Progenitor cell of endocrine pancreas (in vitro differentiated cells): ENCODE results near the gene PPP1R2C. TPM values are rescaled to one million over a fixed set of nuclear protein-coding genes. Genes with fewer than 3 reads are reported as not detected.

Experiments used
- DNase-seq: peaks from one replicate; pipeline ENCODE4 v3.0.0; 2021; ENCODE audit warnings: low spot score; ENCODE audit not compliant: unreplicated experiment
- H3K27ac Mint-ChIP-seq: 2 replicates; pipeline ENCODE4 v1.8.0; 2021; ENCODE audit warnings: mild to moderate bottlenecking, moderate library complexity, mixed read lengths
- H3K27me3 Mint-ChIP-seq: 2 replicates; pipeline ENCODE4 v1.8.0; 2021; ENCODE audit warnings: mixed read lengths
- H3K36me3 Mint-ChIP-seq: 2 replicates; pipeline ENCODE4 v1.8.0; 2022; ENCODE audit warnings: mixed read lengths; ENCODE audit not compliant: insufficient read depth
- H3K4me1 Mint-ChIP-seq: 2 replicates; pipeline ENCODE4 v1.8.0; 2021; ENCODE audit warnings: low read depth, mixed read lengths
- H3K4me3 Mint-ChIP-seq: 2 replicates; pipeline ENCODE4 v1.8.0; 2021; ENCODE audit warnings: low read depth, mild to moderate bottlenecking, moderate library complexity, mixed read lengths
- H3K9me3 Mint-ChIP-seq: 2 replicates; pipeline ENCODE4 v1.8.0; 2021; ENCODE audit warnings: low read depth, mixed read lengths
- CTCF ChIP-seq: fragments of 200-600 bp; sonication (generic); IDR thresholded peaks from one replicate; pipeline ENCODE4 v1.5.0; 2021; ENCODE audit warnings: antibody characterized with exemption, mild to moderate bottlenecking; ENCODE audit not compliant: unreplicated experiment
- total RNA-seq: library from RNA; stranded (reverse); gene quantifications from 2 replicates; pipeline ENCODE4 v1.2.1, GENCODE V29; 2021

The PPP1R2C gene
- total RNA-seq, 1 donor from 2014 or later: not detected

- DNase-seq: no peak
- TF ChIP-seq CTCF: no peak
- H3K27me3 Mint-ChIP-seq: no peaks in the 10 kb centered on the region
- peaks cover 3% of the 10 kb centered on the region for H3K36me3 Mint-ChIP-seq
- no peak overlapping the region for H3K4me3 Mint-ChIP-seq
- H3K4me1 Mint-ChIP-seq: no peaks in the 10 kb centered on the region
- no peak overlapping the region for H3K27ac Mint-ChIP-seq
- H3K9me3 Mint-ChIP-seq: peaks cover 32% of the 10 kb centered on the region
Measured at GRCh38 chrX:42818151-42818921, 40.4 kb upstream of the PPP1R2C start.

GRCh38 chrX:42809569-42809968 is 31.6 kb upstream of the PPP1R2C start:
- no peak overlapping the region for H3K4me3 Mint-ChIP-seq
- H3K27me3 Mint-ChIP-seq: no peaks in the 10 kb centered on the region
- peaks cover 10% of the 10 kb centered on the region for H3K4me1 Mint-ChIP-seq
- no peak for TF ChIP-seq CTCF
- H3K9me3 Mint-ChIP-seq: peaks cover 13% of the 10 kb centered on the region
- no peak for DNase-seq
- H3K36me3 Mint-ChIP-seq: peaks cover 3% of the 10 kb centered on the region
- no peak overlapping the region for H3K27ac Mint-ChIP-seq

GRCh38 chrX:42807393-42807792 is 29.4 kb upstream of the PPP1R2C start:
- Mint-ChIP-seq H3K36me3 (no peaks in the 10 kb centered on the region), H3K9me3 (peaks cover 1% of the 10 kb centered on the region), H3K4me3 (no peak overlapping the region), H3K4me1 (peaks cover 14% of the 10 kb centered on the region), H3K27me3 (no peaks in the 10 kb centered on the region), H3K27ac (no peak overlapping the region)
- no peak for TF ChIP-seq CTCF
- no peak for DNase-seq

GRCh38 chrX:42804524-42804923 is 26.6 kb upstream of the PPP1R2C start:
- no peak for TF ChIP-seq CTCF
- Mint-ChIP-seq H3K36me3 (no peaks in the 10 kb centered on the region), H3K9me3 (peaks cover 3% of the 10 kb centered on the region), H3K4me3 (no peak overlapping the region), H3K27me3 (no peaks in the 10 kb centered on the region), H3K4me1 (peaks cover 14% of the 10 kb centered on the region), H3K27ac (no peak overlapping the region)
- no peak for DNase-seq

GRCh38 chrX:42803320-42803719 is 25.4 kb upstream of the PPP1R2C start:
- Mint-ChIP-seq H3K4me3 (no peak overlapping the region), H3K27me3 (no peaks in the 10 kb centered on the region), H3K27ac (no peak overlapping the region)

More at GRCh38 chrX:42803320-42803719, 25.4 kb upstream of the PPP1R2C start:
- no peak for TF ChIP-seq CTCF
- Mint-ChIP-seq H3K36me3 (no peaks in the 10 kb centered on the region), H3K4me1 (peaks cover 11% of the 10 kb centered on the region), H3K9me3 (peaks cover 3% of the 10 kb centered on the region)
- DNase-seq: no peak
